ENCODE results near the gene ANKMY2.

The ANKMY2 gene

DNA sequence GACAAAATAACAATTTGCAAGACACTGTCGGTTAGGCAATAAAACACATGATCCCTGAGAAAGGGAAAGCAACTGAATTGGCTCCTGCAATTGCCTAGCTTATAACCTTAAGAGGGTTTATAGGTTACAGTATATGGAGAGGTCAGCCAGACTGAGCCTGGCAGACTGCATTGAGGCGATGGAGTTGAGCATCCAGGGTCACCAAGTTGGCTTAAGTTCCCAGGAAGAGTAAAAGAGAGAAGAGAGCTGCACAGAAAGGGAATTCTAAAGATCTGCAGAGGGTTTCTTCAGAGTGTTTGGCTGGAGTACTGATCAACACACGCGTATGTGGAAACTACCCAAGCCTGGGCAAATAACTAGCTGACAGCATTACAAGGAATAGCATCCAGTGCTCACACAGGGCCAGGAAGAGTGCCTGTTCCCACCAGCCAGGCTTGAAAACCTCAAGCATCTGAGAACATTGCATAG, 11.2 kb downstream of the ANKMY2 start:
- no peak overlapping the region for H3K4me3 ChIP-seq (replicated peaks; ENCODE audit: insufficient read depth, low read length)
- no peak for DNase-seq (ENCODE audit: low read depth in 1 of 2, low spot score in 1 of 2)
- no peak overlapping the region for H3K27ac ChIP-seq (replicated peaks)
- no peak for TF ChIP-seq POLR2AphosphoS5 (IDR thresholded peaks at IDR 0.05; ENCODE audit: low read depth)
- TF ChIP-seq, protein P1, sequence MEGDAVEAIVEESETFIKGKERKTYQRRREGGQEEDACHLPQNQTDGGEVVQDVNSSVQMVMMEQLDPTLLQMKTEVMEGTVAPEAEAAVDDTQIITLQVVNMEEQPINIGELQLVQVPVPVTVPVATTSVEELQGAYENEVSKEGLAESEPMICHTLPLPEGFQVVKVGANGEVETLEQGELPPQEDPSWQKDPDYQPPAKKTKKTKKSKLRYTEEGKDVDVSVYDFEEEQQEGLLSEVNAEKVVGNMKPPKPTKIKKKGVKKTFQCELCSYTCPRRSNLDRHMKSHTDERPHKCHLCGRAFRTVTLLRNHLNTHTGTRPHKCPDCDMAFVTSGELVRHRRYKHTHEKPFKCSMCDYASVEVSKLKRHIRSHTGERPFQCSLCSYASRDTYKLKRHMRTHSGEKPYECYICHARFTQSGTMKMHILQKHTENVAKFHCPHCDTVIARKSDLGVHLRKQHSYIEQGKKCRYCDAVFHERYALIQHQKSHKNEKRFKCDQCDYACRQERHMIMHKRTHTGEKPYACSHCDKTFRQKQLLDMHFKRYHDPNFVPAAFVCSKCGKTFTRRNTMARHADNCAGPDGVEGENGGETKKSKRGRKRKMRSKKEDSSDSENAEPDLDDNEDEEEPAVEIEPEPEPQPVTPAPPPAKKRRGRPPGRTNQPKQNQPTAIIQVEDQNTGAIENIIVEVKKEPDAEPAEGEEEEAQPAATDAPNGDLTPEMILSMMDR (IDR thresholded peaks at IDR 0.05; ENCODE audit: insufficient read depth, low read length), result no peak
- TF ChIP-seq, protein P2, sequence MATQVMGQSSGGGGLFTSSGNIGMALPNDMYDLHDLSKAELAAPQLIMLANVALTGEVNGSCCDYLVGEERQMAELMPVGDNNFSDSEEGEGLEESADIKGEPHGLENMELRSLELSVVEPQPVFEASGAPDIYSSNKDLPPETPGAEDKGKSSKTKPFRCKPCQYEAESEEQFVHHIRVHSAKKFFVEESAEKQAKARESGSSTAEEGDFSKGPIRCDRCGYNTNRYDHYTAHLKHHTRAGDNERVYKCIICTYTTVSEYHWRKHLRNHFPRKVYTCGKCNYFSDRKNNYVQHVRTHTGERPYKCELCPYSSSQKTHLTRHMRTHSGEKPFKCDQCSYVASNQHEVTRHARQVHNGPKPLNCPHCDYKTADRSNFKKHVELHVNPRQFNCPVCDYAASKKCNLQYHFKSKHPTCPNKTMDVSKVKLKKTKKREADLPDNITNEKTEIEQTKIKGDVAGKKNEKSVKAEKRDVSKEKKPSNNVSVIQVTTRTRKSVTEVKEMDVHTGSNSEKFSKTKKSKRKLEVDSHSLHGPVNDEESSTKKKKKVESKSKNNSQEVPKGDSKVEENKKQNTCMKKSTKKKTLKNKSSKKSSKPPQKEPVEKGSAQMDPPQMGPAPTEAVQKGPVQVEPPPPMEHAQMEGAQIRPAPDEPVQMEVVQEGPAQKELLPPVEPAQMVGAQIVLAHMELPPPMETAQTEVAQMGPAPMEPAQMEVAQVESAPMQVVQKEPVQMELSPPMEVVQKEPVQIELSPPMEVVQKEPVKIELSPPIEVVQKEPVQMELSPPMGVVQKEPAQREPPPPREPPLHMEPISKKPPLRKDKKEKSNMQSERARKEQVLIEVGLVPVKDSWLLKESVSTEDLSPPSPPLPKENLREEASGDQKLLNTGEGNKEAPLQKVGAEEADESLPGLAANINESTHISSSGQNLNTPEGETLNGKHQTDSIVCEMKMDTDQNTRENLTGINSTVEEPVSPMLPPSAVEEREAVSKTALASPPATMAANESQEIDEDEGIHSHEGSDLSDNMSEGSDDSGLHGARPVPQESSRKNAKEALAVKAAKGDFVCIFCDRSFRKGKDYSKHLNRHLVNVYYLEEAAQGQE (IDR thresholded peaks at IDR 0.05; ENCODE audit: insufficient replicate concordance, low read depth), result no peak
- no peak for TF ChIP-seq GABPA (IDR thresholded peaks at IDR 0.05; ENCODE audit: low read depth)
- TF ChIP-seq SPI1 (IDR thresholded peaks at IDR 0.05; ENCODE audit: borderline replicate concordance, low read depth), result no peak
- no peaks in the 10 kb centered on the region for H3K27me3 ChIP-seq (ENCODE audit: insufficient read depth, poor library complexity, severe bottlenecking)

DNA sequence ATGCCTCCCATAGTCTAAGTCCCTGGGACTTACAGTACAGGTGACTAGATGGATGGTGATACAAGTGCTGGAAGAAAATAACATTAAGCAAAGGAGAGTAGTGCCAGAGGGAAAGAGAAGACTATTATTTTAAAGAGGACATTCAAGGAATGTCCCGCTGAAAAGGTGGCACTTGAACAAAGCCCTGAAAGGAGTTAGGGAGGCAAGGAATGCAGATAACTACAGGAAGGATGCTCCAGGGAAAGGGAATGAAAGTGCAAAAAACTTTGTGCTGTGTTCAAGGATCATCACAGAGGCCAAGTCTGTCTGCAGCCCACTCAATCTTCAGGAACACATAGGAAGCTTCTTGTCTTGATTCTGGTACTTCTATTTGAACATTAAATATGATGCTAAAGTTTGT, 14.9 kb downstream of the ANKMY2 start:
- no peak for DNase-seq (ENCODE audit: low read depth in 1 of 2, low spot score in 1 of 2)
- no peak overlapping the region for H3K27ac ChIP-seq (replicated peaks)
- TF ChIP-seq GABPA (IDR thresholded peaks at IDR 0.05; ENCODE audit: low read depth), result no peak
- TF ChIP-seq, protein P1 (IDR thresholded peaks at IDR 0.05; ENCODE audit: insufficient read depth, low read length), result no peak
- no peak for TF ChIP-seq SPI1 (IDR thresholded peaks at IDR 0.05; ENCODE audit: borderline replicate concordance, low read depth)
- no peak for TF ChIP-seq POLR2AphosphoS5 (IDR thresholded peaks at IDR 0.05; ENCODE audit: low read depth)
- TF ChIP-seq, protein P2 (IDR thresholded peaks at IDR 0.05; ENCODE audit: insufficient replicate concordance, low read depth), result no peak

DNA sequence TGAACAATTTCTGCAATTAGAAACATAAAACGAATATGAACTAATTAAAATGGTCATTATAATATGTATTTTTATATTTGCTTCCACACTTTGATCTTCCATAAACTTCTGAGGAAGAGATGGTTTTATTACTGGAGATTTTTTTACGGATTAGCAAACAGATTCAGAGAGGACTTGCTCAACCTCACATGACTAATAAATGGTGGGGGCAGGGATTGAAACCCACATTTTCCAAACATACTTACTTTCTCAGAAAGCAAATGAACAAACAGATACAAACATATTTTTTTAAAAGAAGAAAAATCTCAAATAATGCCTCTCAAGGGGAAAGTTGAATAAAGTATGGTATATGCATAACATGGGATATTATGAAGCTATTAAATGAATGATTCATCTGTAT, 18.3 kb downstream of the ANKMY2 start:
- Histone ChIP-seq H3K4me3 (replicated peaks; ENCODE audit: insufficient read depth, low read length) (no peak overlapping the region), H3K27ac (replicated peaks) (no peak overlapping the region), H3K27me3 (ENCODE audit: insufficient read depth, poor library complexity, severe bottlenecking) (no peaks in the 10 kb centered on the region)
- no peak for DNase-seq (ENCODE audit: low read depth in 1 of 2, low spot score in 1 of 2)
- TF ChIP-seq, protein P1 (IDR thresholded peaks at IDR 0.05; ENCODE audit: insufficient read depth, low read length), result no peak
- TF ChIP-seq GABPA (IDR thresholded peaks at IDR 0.05; ENCODE audit: low read depth), result no peak
- TF ChIP-seq SPI1 (IDR thresholded peaks at IDR 0.05; ENCODE audit: borderline replicate concordance, low read depth), result no peak
- no peak for TF ChIP-seq POLR2AphosphoS5 (IDR thresholded peaks at IDR 0.05; ENCODE audit: low read depth)
- TF ChIP-seq, protein P2 (IDR thresholded peaks at IDR 0.05; ENCODE audit: insufficient replicate concordance, low read depth), result no peak

More for the DNA sequence above, 14.9 kb downstream of the ANKMY2 start:
- Histone ChIP-seq H3K27me3 (ENCODE audit: insufficient read depth, poor library complexity, severe bottlenecking) (no peaks in the 10 kb centered on the region), H3K4me3 (replicated peaks; ENCODE audit: insufficient read depth, low read length) (no peak overlapping the region)

Measured in HL-60 (cell line).